Neural cell (in vitro differentiated cells): ENCODE data around the gene LMNB1.

ENCODE experiments used
- CTCF ChIP-seq: fragments of 450-650 bp; IDR thresholded peaks from 2 replicates; pipeline ENCODE4 v1.5.1; 2014; ENCODE audit warnings: antibody characterized with exemption, mild to moderate bottlenecking, moderate library complexity; ENCODE audit not compliant: poor library complexity, severe bottlenecking
- POLR2AphosphoS5 ChIP-seq: IDR thresholded peaks from 2 replicates; pipeline ENCODE4 v1.6.1; 2012

- no peak for TF ChIP-seq CTCF
- TF ChIP-seq POLR2AphosphoS5, result peak; percentile 96
Observed at GRCh38 chr5:126875303-126875785, 98.4 kb downstream of the LMNB1 start.
